ENCODE measurements around the gene APBB1. TPM values are rescaled to one million over a fixed set of nuclear protein-coding genes. Genes with fewer than 3 reads are reported as not detected.

The APBB1 gene
- total and polyA plus RNA-seq, 2 experiments from 2014 or later, result 43.1 to 46.2 TPM

DNA sequence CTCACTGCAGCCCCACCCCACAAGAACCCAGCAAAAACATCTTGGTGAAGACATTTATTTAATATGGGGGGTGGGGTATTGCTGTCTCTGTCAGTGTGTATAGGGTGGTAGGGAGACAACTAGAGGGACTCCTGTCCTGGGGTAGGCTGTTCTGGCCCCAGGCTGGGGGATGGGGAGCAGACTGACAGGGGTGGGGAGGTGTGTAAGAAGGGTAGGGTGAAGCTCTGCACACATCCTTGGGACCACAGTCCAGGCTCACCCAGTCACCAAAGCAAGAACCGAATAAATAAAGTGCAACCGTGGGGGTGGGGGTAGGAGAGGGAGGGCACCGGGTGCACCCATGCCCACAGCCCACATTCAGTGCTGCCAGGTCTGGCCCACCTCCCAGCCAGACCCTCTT is 29.7 kb upstream of the APBB1 start:
- H3K4me1 ChIP-seq (ENCODE audit: insufficient read depth), result peaks cover 11% of the 10 kb centered on the region
- H2AFZ ChIP-seq, result no peak overlapping the region

DNA sequence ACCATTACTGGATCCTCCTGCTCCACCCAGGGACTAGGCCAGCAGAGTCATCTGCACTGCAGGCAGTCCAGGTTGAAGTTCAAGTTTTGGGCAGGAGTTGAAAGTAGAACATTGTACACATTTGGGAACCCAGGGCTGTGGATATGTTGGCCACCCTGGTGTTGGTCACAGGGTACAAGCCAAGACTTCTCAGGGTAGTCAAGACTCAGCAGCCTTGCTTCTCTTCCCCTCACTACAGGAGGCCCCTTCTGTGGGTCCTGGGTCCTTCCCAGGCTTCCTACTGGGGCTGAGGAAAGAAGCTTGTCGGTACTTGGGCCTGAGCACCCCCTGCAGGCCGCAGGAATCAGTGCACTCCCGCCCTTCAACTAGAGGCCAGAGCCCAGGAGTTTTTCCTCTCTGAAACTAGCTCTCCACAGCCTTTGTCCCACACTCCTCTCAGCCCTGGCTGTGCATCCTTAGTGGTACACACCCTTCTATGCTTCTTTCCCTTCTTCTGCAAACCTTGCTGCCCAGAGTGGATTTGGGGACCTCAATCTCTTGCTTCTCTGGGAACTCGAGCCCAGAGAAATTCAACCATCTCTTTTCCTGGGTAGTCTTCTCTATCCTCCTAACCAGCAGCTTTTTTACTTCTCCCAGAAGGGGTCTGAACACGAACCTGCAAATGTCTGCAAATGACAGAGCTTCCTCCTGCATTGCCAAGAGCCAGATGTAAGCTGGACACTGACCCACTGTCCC is 24.5 kb upstream of the APBB1 start:
- Histone ChIP-seq H3K4me2 (ENCODE audit: unreplicated experiment) (no peak overlapping the region), H3K9ac (no peak overlapping the region), H3K27me3 (replicated peaks; ENCODE audit: insufficient read depth) (no peaks in the 10 kb centered on the region), H3F3A (ENCODE audit: insufficient read depth) (no peaks in the 10 kb centered on the region), H3K36me3 (ENCODE audit: low read depth) (no peaks in the 10 kb centered on the region), H2AFZ (no peak overlapping the region), H3K79me2 (ENCODE audit: insufficient read depth) (no peaks in the 10 kb centered on the region), H3K27ac (no peak overlapping the region), H3K4me3 (no peak overlapping the region), H3K4me1 (ENCODE audit: insufficient read depth) (no peaks in the 10 kb centered on the region), H3K9me3 (ENCODE audit: low read depth) (no peaks in the 10 kb centered on the region), H3K9me2 (ENCODE audit: insufficient read depth) (no peaks in the 10 kb centered on the region), H4K20me1 (ENCODE audit: insufficient read depth) (no peaks in the 10 kb centered on the region)
- peak; percentile 78 for DNase-seq
- TF ChIP-seq EZH2 (IDR thresholded peaks at IDR 0.05; ENCODE audit: insufficient read depth, poor library complexity, severe bottlenecking), result no peak
- no peak for TF ChIP-seq EZH2phosphoT487 (IDR thresholded peaks at IDR 0.05; ENCODE audit: insufficient read depth, low read depth)
- WGBS, 2 experiments (ENCODE audit: low coverage in 1 of 2, low lambda C conversion rate in 2 of 2, missing lambda C conversion rate in 2 of 2), result 28 to 30% methylated on average over 5 of the region's 5 CpGs
- in situ Hi-C loops (cut with MboI), result loop anchor here (10.0 kb wide), 1 partner anchor 59 kb away; no protein-coding TSS in a partner anchor

More for the DNA sequence above, 29.7 kb upstream of the APBB1 start:
- WGBS, 2 experiments (ENCODE audit: low coverage in 1 of 2, low lambda C conversion rate in 2 of 2, missing lambda C conversion rate in 2 of 2), result 100% methylated on average over 1 to 3 of the region's 3 CpGs
- no peaks in the 10 kb centered on the region for H3K9me3 ChIP-seq (ENCODE audit: low read depth)
- no peak overlapping the region for H3K4me3 ChIP-seq
- DNase-seq, result no peak
- H4K20me1 ChIP-seq (ENCODE audit: insufficient read depth), result no peaks in the 10 kb centered on the region
- in situ Hi-C loops (cut with MboI), result loop anchor here (10.0 kb wide), 1 partner anchor 64 kb away; no protein-coding TSS in a partner anchor
- no peak overlapping the region for H3K9ac ChIP-seq
- H3F3A ChIP-seq (ENCODE audit: insufficient read depth), result no peaks in the 10 kb centered on the region; the same call in 1 of the 2 replicates
- peaks cover 4% of the 10 kb centered on the region; the same call in 1 of the 2 replicates for H3K36me3 ChIP-seq (ENCODE audit: low read depth)
- H3K79me2 ChIP-seq (ENCODE audit: insufficient read depth), result no peaks in the 10 kb centered on the region
- no peak overlapping the region for H3K4me2 ChIP-seq (ENCODE audit: unreplicated experiment)
- no peak overlapping the region for H3K27ac ChIP-seq
- no peaks in the 10 kb centered on the region for H3K27me3 ChIP-seq (replicated peaks; ENCODE audit: insufficient read depth)
- no peaks in the 10 kb centered on the region for H3K9me2 ChIP-seq (ENCODE audit: insufficient read depth)
- TF ChIP-seq EZH2 (IDR thresholded peaks at IDR 0.05; ENCODE audit: insufficient read depth, poor library complexity, severe bottlenecking), result no peak
- no peak for TF ChIP-seq EZH2phosphoT487 (IDR thresholded peaks at IDR 0.05; ENCODE audit: insufficient read depth, low read depth)

DNA sequence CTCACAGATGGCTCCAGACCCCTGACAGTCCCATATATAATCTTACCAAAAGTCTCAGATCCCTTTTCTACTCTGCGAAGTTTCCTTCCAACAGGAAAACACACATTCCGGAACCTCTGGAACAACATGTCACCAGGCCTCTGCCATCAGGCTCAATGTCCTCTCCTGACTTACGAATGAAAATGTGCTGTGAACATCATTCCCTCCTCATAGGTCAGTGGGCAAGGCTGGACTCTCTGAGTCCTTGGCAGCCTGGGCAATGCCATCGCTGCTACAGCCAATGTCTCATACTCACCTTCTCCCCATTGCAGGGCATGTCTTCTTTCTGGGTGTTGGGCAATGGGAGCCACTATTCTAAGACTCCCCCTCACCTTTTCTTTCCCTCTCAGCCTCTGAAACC is 23.5 kb upstream of the APBB1 start:
- H3K9ac ChIP-seq, result no peak overlapping the region
- H3K79me2 ChIP-seq (ENCODE audit: insufficient read depth), result no peaks in the 10 kb centered on the region
- H3K9me3 ChIP-seq (ENCODE audit: low read depth), result no peaks in the 10 kb centered on the region
- in situ Hi-C loops (cut with MboI), result loop anchor here (10.0 kb wide), 1 partner anchor 58 kb away; no protein-coding TSS in a partner anchor
- H3K36me3 ChIP-seq (ENCODE audit: low read depth), result no peaks in the 10 kb centered on the region
- no peak overlapping the region for H3K27ac ChIP-seq
- DNase-seq, result no peak
- H3K4me2 ChIP-seq (ENCODE audit: unreplicated experiment), result no peak overlapping the region
- TF ChIP-seq EZH2 (IDR thresholded peaks at IDR 0.05; ENCODE audit: insufficient read depth, poor library complexity, severe bottlenecking), result no peak
- no peak for TF ChIP-seq EZH2phosphoT487 (IDR thresholded peaks at IDR 0.05; ENCODE audit: insufficient read depth, low read depth)
- H4K20me1 ChIP-seq (ENCODE audit: insufficient read depth), result no peaks in the 10 kb centered on the region
- no peaks in the 10 kb centered on the region for H3K27me3 ChIP-seq (replicated peaks; ENCODE audit: insufficient read depth)
- H3F3A ChIP-seq (ENCODE audit: insufficient read depth), result no peaks in the 10 kb centered on the region
- H3K9me2 ChIP-seq (ENCODE audit: insufficient read depth), result no peaks in the 10 kb centered on the region
- no peak overlapping the region for H2AFZ ChIP-seq
- no peak overlapping the region for H3K4me3 ChIP-seq
- WGBS, 2 experiments (ENCODE audit: low coverage in 1 of 2, low lambda C conversion rate in 2 of 2, missing lambda C conversion rate in 2 of 2), result 81 to 88% methylated on average over 4 of the region's 4 CpGs
- H3K4me1 ChIP-seq (ENCODE audit: insufficient read depth), result no peaks in the 10 kb centered on the region

DNA sequence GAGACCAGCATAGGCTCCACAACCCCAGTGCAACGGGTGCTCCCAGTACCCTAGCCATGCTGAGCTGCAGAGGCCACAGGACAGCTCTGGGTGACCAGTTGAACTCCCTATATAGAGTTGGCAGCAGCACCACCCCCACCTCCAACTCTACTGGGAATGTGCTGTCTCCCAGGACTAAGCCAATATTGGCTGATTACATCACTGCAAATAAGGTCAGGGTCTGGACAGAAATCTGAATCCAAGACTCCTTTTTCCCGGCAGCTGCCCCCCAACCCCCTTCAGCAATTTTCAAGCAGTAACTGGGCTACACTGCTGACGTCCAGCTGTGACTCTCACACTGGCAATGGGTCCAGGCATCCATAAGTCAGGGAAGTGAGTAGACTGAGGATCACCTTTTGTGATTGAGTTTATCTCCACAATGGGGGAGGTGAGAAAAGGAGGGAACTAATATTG is 22.0 kb upstream of the APBB1 start, which contains the start of gene HPX:
Gene HPX, minus strand, starts transcription at position 82 of the 453 bp plus-strand sequence. Its CDS starts 24 bp downstream, at position 58.
- Histone ChIP-seq H3K9me2 (ENCODE audit: insufficient read depth) (no peaks in the 10 kb centered on the region), H3K27ac (no peak within 1 kb of the TSS), H3K27me3 (replicated peaks; ENCODE audit: insufficient read depth) (no peaks in the 10 kb centered on the region), H2AFZ (no peak within 1 kb of the TSS), H3K36me3 (ENCODE audit: low read depth) (no peaks in the 10 kb centered on the region), H3K4me1 (ENCODE audit: insufficient read depth) (no peaks in the 10 kb centered on the region), H3K4me2 (ENCODE audit: unreplicated experiment) (no peak within 1 kb of the TSS), H3K79me2 (ENCODE audit: insufficient read depth) (no peaks in the 10 kb centered on the region), H3K9me3 (ENCODE audit: low read depth) (no peaks in the 10 kb centered on the region), H3K9ac (no peak within 1 kb of the TSS), H4K20me1 (ENCODE audit: insufficient read depth) (no peaks in the 10 kb centered on the region), H3K4me3 (no peak within 1 kb of the TSS), H3F3A (ENCODE audit: insufficient read depth) (no peaks in the 10 kb centered on the region)
- in situ Hi-C loops (cut with MboI), result loop anchor here (10.0 kb wide), 1 partner anchor 56 kb away; no protein-coding TSS in a partner anchor
- no peak for TF ChIP-seq EZH2phosphoT487 (IDR thresholded peaks at IDR 0.05; ENCODE audit: insufficient read depth, low read depth)
- no peak for TF ChIP-seq EZH2 (IDR thresholded peaks at IDR 0.05; ENCODE audit: insufficient read depth, poor library complexity, severe bottlenecking)
- WGBS, 2 experiments (ENCODE audit: low coverage in 1 of 2, low lambda C conversion rate in 2 of 2, missing lambda C conversion rate in 2 of 2), result 72 to 74% methylated on average over 3 of the region's 3 CpGs
- no peak for DNase-seq
